AG10803 (cell line): ENCODE results near the gene FAM216B.

Experiments used
- DNase-seq: peaks from one replicate; pipeline ENCODE4 v3.0.0; 2010; ENCODE audit warnings: low read depth
- H3K4me3 ChIP-seq: 2 replicates; pipeline ENCODE4 v1.5.1; 2011; ENCODE audit warnings: mild to moderate bottlenecking, low read length, control low read depth
- TF ChIP-seq, protein P1 (sequence below): conservative IDR thresholded peaks from 2 replicates; pipeline ENCODE4 v1.5.1; 2011; ENCODE audit warnings: mild to moderate bottlenecking, low read length, control low read depth, inconsistent platforms

The FAM216B gene

DNA sequence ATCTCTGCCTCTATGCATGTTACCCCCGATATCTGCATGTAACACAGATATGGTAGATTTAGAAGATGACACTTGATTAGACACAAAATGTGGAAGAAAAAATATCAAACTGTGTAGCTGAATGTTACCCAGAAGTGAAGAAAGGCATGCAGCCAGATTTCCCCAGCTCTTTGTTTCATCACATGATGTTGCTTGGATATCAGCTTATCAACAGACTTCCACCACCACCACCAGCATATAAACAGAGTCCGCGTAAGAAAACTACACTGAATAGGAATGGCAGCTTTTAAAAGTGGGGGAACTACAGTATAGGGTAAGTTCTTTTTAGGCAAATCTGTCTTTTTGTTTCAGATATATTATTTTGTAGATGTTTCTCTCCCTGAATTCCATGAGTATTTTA lies at the start of gene FAM216B:
Gene FAM216B, plus strand, starts transcription at position 233 of the 400 bp plus-strand sequence. CDS start 2,484 bp downstream, outside the sequence.
- no peak within 1 kb of the TSS for H3K4me3 ChIP-seq
- TF ChIP-seq, protein P1, sequence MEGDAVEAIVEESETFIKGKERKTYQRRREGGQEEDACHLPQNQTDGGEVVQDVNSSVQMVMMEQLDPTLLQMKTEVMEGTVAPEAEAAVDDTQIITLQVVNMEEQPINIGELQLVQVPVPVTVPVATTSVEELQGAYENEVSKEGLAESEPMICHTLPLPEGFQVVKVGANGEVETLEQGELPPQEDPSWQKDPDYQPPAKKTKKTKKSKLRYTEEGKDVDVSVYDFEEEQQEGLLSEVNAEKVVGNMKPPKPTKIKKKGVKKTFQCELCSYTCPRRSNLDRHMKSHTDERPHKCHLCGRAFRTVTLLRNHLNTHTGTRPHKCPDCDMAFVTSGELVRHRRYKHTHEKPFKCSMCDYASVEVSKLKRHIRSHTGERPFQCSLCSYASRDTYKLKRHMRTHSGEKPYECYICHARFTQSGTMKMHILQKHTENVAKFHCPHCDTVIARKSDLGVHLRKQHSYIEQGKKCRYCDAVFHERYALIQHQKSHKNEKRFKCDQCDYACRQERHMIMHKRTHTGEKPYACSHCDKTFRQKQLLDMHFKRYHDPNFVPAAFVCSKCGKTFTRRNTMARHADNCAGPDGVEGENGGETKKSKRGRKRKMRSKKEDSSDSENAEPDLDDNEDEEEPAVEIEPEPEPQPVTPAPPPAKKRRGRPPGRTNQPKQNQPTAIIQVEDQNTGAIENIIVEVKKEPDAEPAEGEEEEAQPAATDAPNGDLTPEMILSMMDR = no peak
- DNase-seq = no peak

DNA sequence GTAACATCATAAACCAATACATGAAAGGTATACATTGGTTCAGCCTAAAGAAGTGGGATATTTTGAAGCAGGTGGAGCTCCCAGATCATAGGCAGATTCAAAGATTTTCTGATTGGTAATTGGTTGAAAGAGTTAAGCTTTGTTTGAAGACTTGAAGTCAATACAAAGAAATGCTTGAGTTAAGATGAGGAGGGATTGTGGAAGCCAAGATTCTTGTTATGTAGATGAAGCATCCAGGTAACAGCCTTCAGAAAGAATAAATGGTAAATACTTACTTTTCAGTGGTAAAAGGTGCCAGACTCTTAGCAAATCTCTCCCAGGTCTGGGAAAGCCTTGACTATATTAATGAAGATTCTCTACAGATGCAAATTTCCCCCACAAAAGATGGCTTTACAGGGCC lies 49.3 kb upstream of the FAM216B start:
- TF ChIP-seq, protein P1 = no peak
- no peak overlapping the region for H3K4me3 ChIP-seq
- DNase-seq = no peak

DNA sequence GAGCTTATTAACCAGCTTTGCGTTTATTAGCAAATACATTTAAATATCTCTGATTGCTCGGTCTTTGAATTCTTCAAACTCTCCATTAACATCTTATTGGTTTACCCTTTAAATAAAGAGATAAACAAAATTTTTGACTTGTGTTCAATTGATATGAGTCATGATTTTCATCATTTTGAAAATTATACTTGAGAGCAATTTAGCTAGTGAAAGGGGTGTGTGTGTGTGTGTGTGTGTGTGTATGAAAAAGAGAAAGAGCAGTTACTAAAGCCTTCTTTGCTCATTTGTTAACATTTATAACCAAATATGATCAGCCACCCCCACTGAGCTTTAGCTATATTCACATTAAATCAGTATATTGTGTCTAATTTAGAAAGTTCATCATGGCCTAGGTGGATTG lies 48.3 kb upstream of the FAM216B start:
- H3K4me3 ChIP-seq = no peak overlapping the region
- TF ChIP-seq, protein P1 = no peak
- no peak for DNase-seq

DNA sequence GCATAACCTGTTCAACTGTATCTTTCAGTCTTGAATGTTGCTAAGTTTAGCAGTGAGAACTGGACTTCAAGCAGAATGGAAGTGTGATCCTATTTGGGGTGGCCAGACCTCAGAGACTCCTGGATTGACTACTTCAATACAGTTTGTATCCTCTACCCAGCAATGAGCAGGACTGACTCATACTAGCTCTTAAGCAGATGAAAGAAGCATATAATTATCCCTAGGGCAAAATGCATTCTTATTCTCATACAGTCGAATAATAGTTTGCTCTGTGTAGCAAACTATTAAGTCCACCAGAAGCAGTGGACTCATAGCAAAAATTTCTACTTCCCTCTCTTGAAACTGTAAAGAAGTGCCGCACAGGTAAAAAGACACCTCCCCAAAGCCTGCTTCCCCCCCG lies 46.4 kb upstream of the FAM216B start:
- no peak for DNase-seq
- TF ChIP-seq, protein P1 = no peak
- H3K4me3 ChIP-seq = no peak overlapping the region

DNA sequence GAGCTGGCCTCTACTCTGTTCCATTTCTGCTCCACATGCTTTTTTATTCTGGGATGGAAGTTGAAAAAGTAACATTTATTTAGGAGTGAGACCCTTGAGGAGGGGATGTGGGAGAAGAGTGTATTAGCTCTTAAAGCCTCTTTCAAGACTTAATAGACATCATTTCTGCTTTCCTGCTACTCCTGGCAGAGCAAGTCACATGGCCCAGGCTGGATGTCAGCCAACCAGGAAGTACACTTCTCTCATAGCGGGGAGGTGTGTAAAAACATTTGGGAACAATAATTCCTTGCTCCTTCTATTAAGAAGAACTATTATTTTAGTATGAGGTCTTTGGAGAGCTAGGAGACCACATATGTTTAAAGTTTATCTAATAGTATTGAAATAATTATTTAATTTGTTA lies 40.6 kb upstream of the FAM216B start:
- TF ChIP-seq, protein P1 = no peak
- DNase-seq = no peak
- H3K4me3 ChIP-seq = no peak overlapping the region

DNA sequence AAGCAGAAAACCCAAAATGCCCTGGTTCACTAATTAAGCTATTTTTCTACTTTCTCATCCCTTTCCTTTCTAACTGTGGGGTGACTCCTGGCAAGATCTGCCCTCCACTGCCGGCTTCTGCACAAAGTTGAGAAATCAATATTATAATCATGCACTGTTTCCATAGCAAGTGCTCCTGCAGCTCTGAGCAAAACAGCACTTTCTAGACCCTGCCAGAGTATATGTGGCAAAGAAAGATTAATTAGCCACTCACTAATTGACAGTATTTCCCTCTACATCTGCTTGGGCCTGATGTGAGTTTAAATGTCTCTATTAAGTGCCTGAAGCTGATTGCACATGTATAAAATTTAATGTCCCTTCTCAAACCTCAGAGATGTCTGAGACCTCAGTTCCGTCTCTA lies 39.5 kb upstream of the FAM216B start:
- TF ChIP-seq, protein P1 = no peak
- H3K4me3 ChIP-seq = no peak overlapping the region
- no peak for DNase-seq

DNA sequence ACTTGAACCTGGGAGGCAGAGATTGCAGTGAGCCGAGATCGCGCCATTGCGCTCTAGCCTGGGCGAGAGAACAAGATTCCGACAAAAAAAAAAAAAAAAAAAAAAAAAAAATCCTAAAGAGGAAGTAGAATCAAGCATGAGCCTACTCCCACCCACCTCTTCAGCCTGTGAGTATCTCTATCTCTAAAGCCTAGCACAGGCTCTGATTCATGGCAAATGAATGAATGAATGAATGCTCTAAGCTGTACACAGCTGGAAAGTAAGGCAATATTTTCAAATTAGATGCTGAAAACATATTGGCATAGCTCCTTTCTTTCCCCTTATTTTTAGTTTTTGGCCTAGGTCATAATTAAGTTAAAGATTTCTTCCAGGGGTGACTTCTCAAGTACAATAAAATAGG lies 35.7 kb upstream of the FAM216B start:
- no peak for DNase-seq
- TF ChIP-seq, protein P1 = no peak
- no peak overlapping the region for H3K4me3 ChIP-seq
